H1 (cell line): Measurements from ENCODE around the gene TMEM92. TPM values are rescaled to one million over a fixed set of nuclear protein-coding genes. Genes with fewer than 3 reads are reported as not detected.

Experiments
- CTCF ChIA-PET: fragments of 300-600 bp; sonication (Branson Sonifier 250); formaldehyde crosslinking; loops from one replicate; lab custom pipeline; 2021; ENCODE audit not compliant: partially characterized antibody; lab: Charles Lee
- POLR2A ChIA-PET: fragments of 300-600 bp; sonication (Branson Sonifier 250); formaldehyde crosslinking; loops from one replicate; lab custom pipeline; 2021; ENCODE audit warnings: inconsistent platforms; ENCODE audit not compliant: partially characterized antibody; lab: Charles Lee
- DNase-seq, 2 experiments: peaks; one replicate each; pipeline versions ENCODE4 v3.0.0 to v3.0.0-alpha.2; 2010 to 2022; ENCODE audit warnings: low spot score in 2 of 2, low read depth in 1 of 2, mixed read lengths in 1 of 2
- FAIRE-seq: peaks from 2 replicates; lab custom pipeline; 2011; peaks lifted over from hg19 to GRCh38; lab: Jason Lieb, UNC
- H2AFZ ChIP-seq: 2 replicates; pipeline ENCODE4 v1.8.1; 2012; ENCODE audit warnings: low read length, inconsistent platforms
- H2AK5ac ChIP-seq: 2 replicates; pipeline ENCODE4 v1.6.1; 2013; ENCODE audit warnings: low read depth, low read length
- H2BK120ac ChIP-seq: replicated peaks from 2 replicates; pipeline ENCODE3; 2013; ENCODE audit warnings: low read depth, low read length, inconsistent platforms
- H2BK12ac ChIP-seq: 2 replicates; pipeline ENCODE4 v1.6.1; 2013; ENCODE audit warnings: low read depth, low read length
- H2BK15ac ChIP-seq: 2 replicates; pipeline ENCODE4 v1.6.1; 2013; ENCODE audit warnings: low read length
- H2BK20ac ChIP-seq: 2 replicates; pipeline ENCODE4 v1.6.1; 2013; ENCODE audit warnings: low read length
- H2BK5ac ChIP-seq: 2 replicates; pipeline ENCODE4 v1.6.1; 2013; ENCODE audit warnings: low read depth, low read length
- H3K14ac ChIP-seq: 2 replicates; pipeline ENCODE4 v1.6.1; 2013; ENCODE audit warnings: inconsistent platforms; ENCODE audit not compliant: insufficient read length
- H3K18ac ChIP-seq: 2 replicates; pipeline ENCODE4 v1.6.1; 2013; ENCODE audit warnings: low read length; ENCODE audit errors: extremely low read depth
- H3K23ac ChIP-seq: 2 replicates; pipeline ENCODE4 v1.6.1; 2013; ENCODE audit warnings: inconsistent platforms; ENCODE audit not compliant: insufficient read length
- H3K23me2 ChIP-seq: 2 replicates; pipeline ENCODE4 v1.6.1; 2013; ENCODE audit warnings: low read depth, low read length
- H3K27ac ChIP-seq: 2 replicates; pipeline ENCODE4 v1.6.1; 2011; ENCODE audit warnings: low read depth, low read length, inconsistent platforms
- H3K27me3 ChIP-seq, 4 experiments: replicated peaks in 1 of 4; 1 replicate in 1 of 4; 2 replicates in 3 of 4; pipeline versions ENCODE4 v1.6.1 to v1.8.1; 2011 to 2013; ENCODE audit warnings: low read length in 3 of 4, mild to moderate bottlenecking in 3 of 4, inconsistent platforms in 2 of 4, mixed read lengths in 2 of 4, moderate library complexity in 1 of 4; ENCODE audit not compliant: control insufficient read depth in 3 of 4, insufficient read depth in 3 of 4; ENCODE audit errors: extremely low read depth in 1 of 4
- H3K36me3 ChIP-seq, 4 experiments: 2 replicates each; pipeline versions ENCODE4 v1.6.1 to v1.8.1; 2011 to 2013; ENCODE audit warnings: mild to moderate bottlenecking in 4 of 4, low read length in 3 of 4, moderate library complexity in 2 of 4, control low read depth in 1 of 4, inconsistent platforms in 1 of 4; ENCODE audit not compliant: insufficient read depth in 4 of 4, control insufficient read depth in 2 of 4
- H3K4ac ChIP-seq: replicated peaks from 2 replicates; pipeline ENCODE3; 2013; ENCODE audit warnings: low read length, low read depth, mixed read lengths, inconsistent platforms; ENCODE audit not compliant: insufficient read length
- H3K4me1 ChIP-seq, 4 experiments: replicated peaks in 1 of 4; 1 replicate in 1 of 4; 2 replicates in 3 of 4; pipeline versions ENCODE4 v1.6.1 to v1.8.1; 2011 to 2013; ENCODE audit warnings: low read length in 3 of 4, inconsistent platforms in 2 of 4, mixed read lengths in 1 of 4; ENCODE audit not compliant: insufficient read depth in 4 of 4, control insufficient read depth in 3 of 4
- H3K4me2 ChIP-seq, 2 experiments: 2 replicates each; pipeline versions ENCODE4 v1.6.1 to v1.8.1; 2011 to 2013; ENCODE audit warnings: low read depth in 2 of 2, low read length in 2 of 2, control low read depth in 1 of 2, inconsistent platforms in 1 of 2, mild to moderate bottlenecking in 1 of 2; ENCODE audit not compliant: insufficient read depth in 1 of 2
- H3K4me3 ChIP-seq, 4 experiments: fragments of 200-600, 300-600 bp in 1 of 4; sonication (generic), shearing (Covaris generic), sonication (Bioruptor Twin) in 1 of 4; 2 replicates each; pipeline versions ENCODE4 v1.5.1 to v1.8.1; 2011 to 2016; ENCODE audit warnings: low read length in 4 of 4, low read depth in 3 of 4, control low read depth in 2 of 4, inconsistent platforms in 2 of 4, mild to moderate bottlenecking in 2 of 4, mixed read lengths in 1 of 4, moderate library complexity in 1 of 4; ENCODE audit not compliant: insufficient read depth in 2 of 4; ENCODE audit errors: extremely low read depth in 1 of 4
- H3K56ac ChIP-seq: replicated peaks from 2 replicates; pipeline ENCODE3; 2013; ENCODE audit warnings: low read depth, mild to moderate bottlenecking, mixed read lengths, low read length, inconsistent platforms; ENCODE audit not compliant: insufficient read length
- H3K79me1 ChIP-seq: 2 replicates; pipeline ENCODE4 v1.6.1; 2013; ENCODE audit warnings: low read depth, low read length, control low read depth
- H3K79me2 ChIP-seq, 2 experiments: 2 replicates each; pipeline versions ENCODE4 v1.6.1 to v1.8.1; 2012 to 2013; ENCODE audit warnings: low read length in 2 of 2, mild to moderate bottlenecking in 2 of 2, inconsistent platforms in 1 of 2; ENCODE audit not compliant: insufficient read depth in 2 of 2, control insufficient read depth in 1 of 2
- H3K9ac ChIP-seq, 4 experiments: replicated peaks in 1 of 4; 1 replicate in 1 of 4; 2 replicates in 3 of 4; pipeline versions ENCODE4 v1.6.1 to v1.8.1; 2011 to 2013; ENCODE audit warnings: low read depth in 3 of 4, low read length in 3 of 4, control low read depth in 2 of 4, mild to moderate bottlenecking in 2 of 4, moderate library complexity in 2 of 4, inconsistent platforms in 1 of 4; ENCODE audit errors: extremely low read depth in 1 of 4
- H3K9me3 ChIP-seq, 2 experiments: 2 replicates each; pipeline versions ENCODE4 v1.6.1 to v1.8.1; 2012 to 2013; ENCODE audit warnings: mild to moderate bottlenecking in 2 of 2, moderate library complexity in 2 of 2, control low read depth in 1 of 2, inconsistent platforms in 1 of 2, low read depth in 1 of 2, low read length in 1 of 2, mixed read lengths in 1 of 2; ENCODE audit not compliant: insufficient read depth in 2 of 2
- H4K20me1 ChIP-seq, 2 experiments: replicated peaks in 1 of 2; 2 replicates each; pipeline versions ENCODE3 to v1.8.1; 2011 to 2013; ENCODE audit warnings: inconsistent platforms in 2 of 2, low read length in 2 of 2, mild to moderate bottlenecking in 1 of 2; ENCODE audit not compliant: insufficient read depth in 2 of 2, control insufficient read depth in 1 of 2
- H4K5ac ChIP-seq: 2 replicates; pipeline ENCODE4 v1.6.1; 2013; ENCODE audit warnings: low read length, low read depth, mixed read lengths, inconsistent platforms; ENCODE audit not compliant: insufficient read length
- H4K8ac ChIP-seq: 2 replicates; pipeline ENCODE4 v1.8.0; 2013; ENCODE audit warnings: mild to moderate bottlenecking, moderate library complexity, low read length, inconsistent platforms; ENCODE audit not compliant: insufficient read depth; ENCODE audit errors: extremely low read depth
- H4K91ac ChIP-seq: replicated peaks from 2 replicates; pipeline ENCODE3; 2013; ENCODE audit warnings: low read length, mixed read lengths, inconsistent platforms; ENCODE audit not compliant: insufficient read length
- SP4 ChIP-seq: IDR thresholded peaks from 2 replicates; pipeline ENCODE4 v1.6.1; 2012; ENCODE audit warnings: low read length, inconsistent platforms
- YY1 ChIP-seq: IDR thresholded peaks from 2 replicates; pipeline ENCODE4 v1.6.1; 2011; ENCODE audit warnings: low read depth, mild to moderate bottlenecking, low read length
- WGBS, 2 experiments: shearing (Covaris generic) in 1 of 2; methylation state at CpG; one replicate each; pipeline versions ENCODE4 v1.1.6 to v1.1.7; 2013 to 2015; ENCODE audit warnings: low lambda C conversion rate in 2 of 2, mixed read lengths in 2 of 2, inconsistent platforms in 1 of 2, low coverage in 1 of 2, missing lambda C conversion rate in 1 of 2; ENCODE audit not compliant: insufficient replicate concordance in 2 of 2, insufficient coverage in 1 of 2, insufficient read length in 1 of 2; ENCODE audit errors: extremely low coverage in 1 of 2, missing lambda C conversion rate in 1 of 2; 5-methylcytosine and 5-hydroxymethylcytosine counted together
- polyA plus RNA-seq, 7 experiments: library from polyadenylated mRNA; depleted of rRNA in 3 of 7; stranded (reverse) in 5 of 7; unstranded in 2 of 7; fragments of >200 nt in 5 of 7; fragments of 200-250 nt in 2 of 7; gene quantifications; 1 replicate in 5 of 7; 2 replicates in 1 of 7; 4 replicates in 1 of 7; pipeline versions ENCODE4 v1.2.1 to v1.2.3, GENCODE V29; 2011 to 2013; ENCODE audit warnings: missing spikeins in 2 of 7, mixed read lengths in 2 of 7
- total RNA-seq: library from RNA; stranded (reverse); fragmentation: NEBNext Ultra II Directional; extraction: Animal tissue kit (Norgen Biotek cat#: 25700); gene quantifications from 2 replicates; pipeline ENCODE4 v1.2.1, GENCODE V29; 2021

TMEM92 gene
- total and polyA plus RNA-seq, 2 of the 8 experiments (the other 6 are each of a cell fraction or from before 2014, with no cell fraction given), result 11.9 to 24.8 TPM

DNA sequence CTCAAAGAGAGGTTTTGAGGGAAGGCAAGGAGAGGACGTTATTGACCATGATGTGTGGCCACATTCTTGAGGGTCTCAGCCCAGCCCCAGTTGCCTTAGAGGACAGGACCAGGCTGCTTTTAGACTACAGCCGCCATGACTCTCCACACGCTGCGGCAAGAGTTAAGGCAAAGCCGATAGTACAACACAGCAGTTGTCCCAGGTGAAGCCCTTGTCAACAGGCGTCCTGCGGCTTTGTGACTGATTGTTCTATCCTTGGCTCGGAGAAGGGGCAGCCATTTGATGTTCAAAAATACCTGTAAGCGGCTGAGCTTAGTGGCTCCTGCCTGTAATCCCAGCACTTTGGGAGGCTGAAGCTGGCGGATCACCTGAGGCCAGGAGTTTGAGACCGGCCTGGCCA is 28.8 kb downstream of the TMEM92 start:
- POLR2A ChIA-PET, result interaction anchor here (0.7 to 1.0 kb wide), 3 partner anchors 11 to 137 kb away, joined by 3 to 4 read pairs (median 4); partner anchors contain the start of gene SGCA

More for the DNA sequence above, 28.8 kb downstream of the TMEM92 start:
- FAIRE-seq, result no peak
- Histone ChIP-seq H2BK5ac (0 out of 2 replicates have a peak overlapping the region, but pooled peaks have one; percentile 35), H4K5ac (no peak overlapping the region), H3K14ac (no peak overlapping the region), H2BK120ac (no peak overlapping the region), H3K27me3 (no peaks in the 10 kb centered on the region), H2AK5ac (no peak overlapping the region), H3K4ac (no peak overlapping the region), H4K20me1 (no peaks in the 10 kb centered on the region), H3K9me3 (no peaks in the 10 kb centered on the region), H3K4me2 (0 out of 4 replicates have a peak overlapping the region, but pooled peaks of 1 of the 2 experiments have one; percentile 8), H3K79me1 (no peaks in the 10 kb centered on the region), H3K79me2 (no peaks in the 10 kb centered on the region), H3K36me3 (no peaks in the 10 kb centered on the region), H2BK12ac (no peak overlapping the region; the same call in 1 of the 2 replicates), H3K18ac (no peak overlapping the region; the same call in 1 of the 2 replicates), H3K4me3 (no peak overlapping the region), H2BK20ac (peak overlapping the region; percentile 54; the same call in 1 of the 2 replicates), H4K8ac (no peak overlapping the region), H3K23me2 (peaks cover 2% of the 10 kb centered on the region; the same call in 1 of the 2 replicates), H2BK15ac (no peak overlapping the region), H3K56ac (no peak overlapping the region), H3K4me1 (peaks cover 0 to 7% (median 3%) of the 10 kb centered on the region in 4 experiments; a peak in 4 of 7 replicates), H3K27ac (no peak overlapping the region), H3K23ac (no peak overlapping the region), H3K9ac (no peak overlapping the region), H4K91ac (no peak overlapping the region), H2AFZ (peak overlapping the region; percentile 24)
- WGBS, 2 experiments, result 91% methylated on average over 11 of the region's 11 CpGs; no CpG with 5 or more reads in 1 of the 2 experiments
- TF ChIP-seq SP4, result no peak
- TF ChIP-seq YY1, result peak; percentile 64
- CTCF ChIA-PET, result interaction anchor here (1.0 to 20.6 kb wide), 4 partner anchors 29 to 132 kb away, joined by 3 to 299 read pairs (median 3); partner anchors contain the start of genes SGCA and TMEM92
- no peak for DNase-seq
